Uterus (tissue), 4 donors: Measurements from ENCODE around the gene SYNGR2. TPM values are rescaled to one million over a fixed set of nuclear protein-coding genes. Genes with fewer than 3 reads are reported as not detected.

Experiments used
- DNase-seq, 2 donors: peaks; one replicate each; pipeline ENCODE4 v3.0.0-alpha.2; 2019 to 2020
- H3K27ac ChIP-seq, 2 donors: fragments of 200-600 bp; sonication (generic); 1 replicate in 1 of 2; 2 replicates in 1 of 2; pipeline ENCODE4 v1.5.1; 2016 to 2018
- H3K27me3 ChIP-seq, 2 donors: fragments of 200-600 bp; sonication (generic); one replicate each; pipeline ENCODE4 v1.5.1; 2018 to 2019; ENCODE audit warnings: control low read depth in 1 of 2
- H3K36me3 ChIP-seq, 2 donors: fragments of 200-600 bp; sonication (generic); one replicate each; pipeline ENCODE4 v1.5.1; 2019; ENCODE audit warnings: control low read depth in 1 of 2
- H3K4me1 ChIP-seq, 2 donors: fragments of 200-600 bp; sonication (generic); one replicate each; pipeline ENCODE4 v1.5.1; 2018 to 2019; ENCODE audit warnings: control low read depth in 1 of 2
- H3K4me3 ChIP-seq, 2 donors: fragments of 200-600 bp; sonication (generic); 1 replicate in 1 of 2; 2 replicates in 1 of 2; pipeline ENCODE4 v1.5.1; 2018 to 2019; ENCODE audit warnings: mild to moderate bottlenecking in 1 of 2
- H3K9me3 ChIP-seq, 2 donors: fragments of 200-600 bp; sonication (generic); one replicate each; pipeline ENCODE4 v1.5.1; 2019; ENCODE audit warnings: control low read depth in 1 of 2
- POLR2A ChIP-seq, 2 donors: fragments of 450-650 bp; IDR thresholded peaks; one replicate each; pipeline ENCODE4 v1.6.1; 2016; ENCODE audit warnings: antibody characterized with exemption in 2 of 2, mild to moderate bottlenecking in 1 of 2, moderate library complexity in 1 of 2
- intact Hi-C: fragments of 100-400 bp; cut with DNase I; formaldehyde crosslinking; loops from one replicate; pipeline ENCODE4 v1.15.1; 2023; ENCODE audit warnings: low total_unique reads
- total RNA-seq, 4 donors: library from RNA; depleted of rRNA in 3 of 4; stranded (reverse); fragments of >200 nt in 3 of 4; gene quantifications; one replicate each; pipeline versions ENCODE4 v1.1.0 to v1.2.4, GENCODE V29; 2014 to 2023
- TF ChIP-seq, protein P1 (sequence below), 4 experiments: fragments of 200-600 bp in 2 of 4; fragments of 450-650 bp in 2 of 4; sonication (generic) in 2 of 4; IDR thresholded peaks; one replicate each; pipeline ENCODE4 v1.5.1; 2016 to 2019; ENCODE audit warnings: antibody characterized with exemption in 4 of 4, mild to moderate bottlenecking in 2 of 4, moderate library complexity in 1 of 4
- donor health status: DM: yes; HTN: yes; CAD: no.

The SYNGR2 gene
- total RNA-seq, 4 donors from 2014 or later: 16.7 to 83.2 (median 49.1) TPM

DNA sequence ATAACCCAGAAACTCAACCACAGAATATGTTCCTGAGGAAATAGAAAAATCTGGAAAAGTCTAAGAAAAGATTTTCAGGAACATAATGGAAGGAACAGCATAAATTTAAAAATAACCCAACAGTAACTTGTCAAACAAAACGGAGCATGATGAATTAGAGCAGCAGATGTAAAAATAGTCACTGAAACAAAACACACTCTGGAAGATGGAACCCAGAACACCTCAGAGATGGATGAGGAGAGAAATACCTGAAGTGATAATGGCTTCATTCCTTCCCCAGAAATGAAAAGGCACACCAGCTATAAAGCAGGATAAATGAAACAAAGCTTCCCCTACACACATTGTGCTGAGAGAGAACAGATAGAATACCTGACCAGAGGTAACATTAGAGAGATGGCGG is 12.1 kb downstream of the SYNGR2 start:
- H3K4me3 ChIP-seq: no peak overlapping the region
- no peaks in the 10 kb centered on the region for H3K27me3 ChIP-seq
- DNase-seq: no peak
- peak overlapping the region; percentile 11 to 75 for H3K27ac ChIP-seq
- H3K4me1 ChIP-seq: peaks cover 0 to 2% of the 10 kb centered on the region in 2 donors
- intact Hi-C loops: no loop called here
- H3K9me3 ChIP-seq: no peaks in the 10 kb centered on the region
- no peaks in the 10 kb centered on the region for H3K36me3 ChIP-seq
- no peak for TF ChIP-seq POLR2A (IDR thresholded peaks at IDR 0.05)

DNA sequence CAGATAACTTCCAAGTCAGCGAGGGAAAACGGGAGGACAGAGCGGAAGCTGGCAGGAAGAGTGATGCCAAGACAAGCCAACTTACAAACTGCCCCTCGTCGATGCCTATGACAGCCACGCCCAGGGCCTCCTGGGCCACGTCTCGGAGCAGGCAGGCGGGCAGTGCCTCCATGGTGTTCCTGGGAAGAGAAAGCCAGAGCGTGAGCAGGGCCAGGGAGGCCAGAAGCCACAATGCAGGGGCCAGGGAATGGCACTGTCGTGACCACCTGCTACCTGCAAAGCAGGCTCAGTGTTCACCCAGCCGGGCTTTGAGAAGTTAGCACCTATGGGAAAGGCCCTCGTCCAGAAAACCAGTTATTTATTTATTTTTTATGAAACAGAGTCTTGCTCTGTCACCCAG is 14.1 kb downstream of the SYNGR2 start:
- intact Hi-C loops: no loop called here
- Histone ChIP-seq H3K4me1 (no peaks in the 10 kb centered on the region), H3K27ac (no peak overlapping the region)

DNA sequence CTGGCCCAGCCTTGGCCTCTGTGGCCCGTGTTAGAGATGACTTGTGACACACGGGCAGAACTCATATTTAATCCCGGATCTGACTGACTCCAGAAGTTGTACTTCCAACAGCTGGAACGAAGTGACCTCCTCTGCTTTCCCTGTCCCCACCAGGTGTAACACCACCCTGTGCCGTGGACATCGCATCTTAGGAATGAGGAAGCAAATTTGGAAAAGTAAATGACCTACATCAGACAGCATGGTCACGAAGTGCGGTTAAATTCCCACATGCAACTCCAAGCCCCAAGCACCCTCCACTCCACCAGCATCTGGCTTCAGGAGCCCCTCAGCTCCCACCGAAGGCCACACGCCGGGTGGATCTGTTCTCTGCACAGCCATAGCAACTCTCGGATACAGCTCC is 15.5 kb downstream of the SYNGR2 start:
- H3K36me3 ChIP-seq: no peaks in the 10 kb centered on the region
- no peak overlapping the region for H3K4me3 ChIP-seq
- DNase-seq: no peak
- no peaks in the 10 kb centered on the region for H3K9me3 ChIP-seq
- H3K27me3 ChIP-seq: no peaks in the 10 kb centered on the region
- H3K27ac ChIP-seq: no peak overlapping the region
- H3K4me1 ChIP-seq: no peaks in the 10 kb centered on the region
- intact Hi-C loops: no loop called here
- TF ChIP-seq, protein P1, sequence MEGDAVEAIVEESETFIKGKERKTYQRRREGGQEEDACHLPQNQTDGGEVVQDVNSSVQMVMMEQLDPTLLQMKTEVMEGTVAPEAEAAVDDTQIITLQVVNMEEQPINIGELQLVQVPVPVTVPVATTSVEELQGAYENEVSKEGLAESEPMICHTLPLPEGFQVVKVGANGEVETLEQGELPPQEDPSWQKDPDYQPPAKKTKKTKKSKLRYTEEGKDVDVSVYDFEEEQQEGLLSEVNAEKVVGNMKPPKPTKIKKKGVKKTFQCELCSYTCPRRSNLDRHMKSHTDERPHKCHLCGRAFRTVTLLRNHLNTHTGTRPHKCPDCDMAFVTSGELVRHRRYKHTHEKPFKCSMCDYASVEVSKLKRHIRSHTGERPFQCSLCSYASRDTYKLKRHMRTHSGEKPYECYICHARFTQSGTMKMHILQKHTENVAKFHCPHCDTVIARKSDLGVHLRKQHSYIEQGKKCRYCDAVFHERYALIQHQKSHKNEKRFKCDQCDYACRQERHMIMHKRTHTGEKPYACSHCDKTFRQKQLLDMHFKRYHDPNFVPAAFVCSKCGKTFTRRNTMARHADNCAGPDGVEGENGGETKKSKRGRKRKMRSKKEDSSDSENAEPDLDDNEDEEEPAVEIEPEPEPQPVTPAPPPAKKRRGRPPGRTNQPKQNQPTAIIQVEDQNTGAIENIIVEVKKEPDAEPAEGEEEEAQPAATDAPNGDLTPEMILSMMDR (IDR thresholded peaks at IDR 0.05): no peak
- no peak for TF ChIP-seq POLR2A (IDR thresholded peaks at IDR 0.05)

More for the DNA sequence above, 14.1 kb downstream of the SYNGR2 start:
- Histone ChIP-seq H3K9me3 (no peaks in the 10 kb centered on the region), H3K4me3 (no peak overlapping the region), H3K36me3 (no peaks in the 10 kb centered on the region), H3K27me3 (no peaks in the 10 kb centered on the region)
- no peak for TF ChIP-seq POLR2A (IDR thresholded peaks at IDR 0.05)
- TF ChIP-seq, protein P1 (IDR thresholded peaks at IDR 0.05): no peak
- DNase-seq: no peak

DNA sequence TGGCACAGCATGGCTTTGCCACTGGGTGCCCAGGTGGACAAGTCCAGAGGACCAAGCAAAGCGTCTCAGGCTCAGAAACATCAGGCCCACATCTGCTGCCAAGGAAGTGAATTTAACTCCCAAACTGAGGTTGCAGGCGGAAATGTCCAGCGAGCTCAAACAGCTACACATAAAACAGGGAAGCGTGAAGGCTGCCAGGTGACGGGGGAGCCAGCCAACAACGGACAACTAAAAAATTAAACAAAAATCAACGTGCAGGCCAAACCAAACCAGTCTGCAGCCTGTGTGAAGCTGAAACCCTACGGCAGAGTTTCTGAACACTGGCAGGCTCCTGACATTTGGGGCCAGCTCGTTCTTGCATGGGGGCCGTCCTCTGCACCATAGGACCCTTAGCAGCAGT is 16.0 kb downstream of the SYNGR2 start:
- TF ChIP-seq, protein P1 (IDR thresholded peaks at IDR 0.05): no peak
- TF ChIP-seq POLR2A (IDR thresholded peaks at IDR 0.05): no peak
- Histone ChIP-seq H3K4me3 (no peak overlapping the region), H3K4me1 (no peaks in the 10 kb centered on the region), H3K36me3 (no peaks in the 10 kb centered on the region), H3K27me3 (no peaks in the 10 kb centered on the region), H3K27ac (no peak overlapping the region), H3K9me3 (no peaks in the 10 kb centered on the region)
- DNase-seq: peak in 1 of 2 donors; percentile 33
- intact Hi-C loops: no loop called here

DNA sequence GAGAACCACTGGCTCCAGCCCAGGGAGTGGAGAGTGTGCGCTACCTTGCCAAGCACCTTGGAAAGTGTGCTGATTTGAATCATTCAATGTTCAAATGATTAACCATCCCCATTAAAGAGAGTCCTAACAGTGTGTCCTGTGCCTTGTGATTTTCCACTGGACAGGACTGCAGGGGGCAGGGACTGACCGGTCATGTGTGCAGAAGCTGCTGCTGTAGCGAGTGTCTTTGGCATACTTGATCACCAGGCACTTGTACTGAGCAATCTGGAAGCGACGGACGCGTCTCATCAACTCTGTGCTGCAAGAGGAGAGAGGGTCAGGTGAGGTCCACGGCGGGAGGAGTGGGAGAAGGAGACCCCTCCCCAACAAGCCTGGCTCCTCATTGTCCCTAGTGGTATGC is 16.5 kb downstream of the SYNGR2 start:
- Histone ChIP-seq H3K4me3 (no peak overlapping the region), H3K36me3 (no peaks in the 10 kb centered on the region), H3K9me3 (no peaks in the 10 kb centered on the region), H3K27me3 (no peaks in the 10 kb centered on the region), H3K27ac (no peak overlapping the region), H3K4me1 (no peaks in the 10 kb centered on the region)
- intact Hi-C loops: no loop called here
- TF ChIP-seq, protein P1 (IDR thresholded peaks at IDR 0.05): no peak
- TF ChIP-seq POLR2A (IDR thresholded peaks at IDR 0.05): no peak
- no peak for DNase-seq
